Measurements from ENCODE around the gene ITIH4.

DNA sequence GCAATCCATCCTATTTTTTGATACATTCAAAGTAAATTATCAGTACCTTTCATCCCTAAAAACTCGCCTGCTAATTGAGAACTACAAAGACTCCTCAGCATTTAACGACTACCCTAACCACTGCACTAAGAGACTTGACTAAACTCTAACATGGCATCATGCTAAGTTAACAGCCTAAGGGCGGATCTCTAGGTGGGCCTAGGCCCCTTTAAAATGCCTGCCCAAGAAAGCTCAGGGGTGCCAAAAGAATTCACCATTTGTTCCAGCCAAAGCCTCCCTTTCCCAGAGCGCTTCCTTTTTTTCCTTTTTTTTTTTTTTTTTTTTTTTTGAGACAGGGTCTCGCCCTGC is 59.2 kb downstream of the ITIH4 start:
- TF ChIP-seq CTCF (IDR thresholded peaks at IDR 0.05): no peak
- TF ChIP-seq POLR2A (IDR thresholded peaks at IDR 0.05): no peak
- no peak for TF ChIP-seq POLR2AphosphoS5 (IDR thresholded peaks at IDR 0.05)

Data from breast epithelium (tissue), 3 donors.